Hematopoietic multipotent progenitor cell treated with erythropoietin and hydrocortisone succinate and interleukin-3 and kit ligand, for 4 days (in vitro differentiated cells): ENCODE results near the gene VIPR2.
"Not testable (repeated sequence)": the region's sequence is repeated elsewhere in the genome, so short reads cannot be mapped to it uniquely, and the experiment has no call there.

Experiments
- DNase-seq: peaks from one replicate; pipeline ENCODE4 v3.0.0-alpha.2; 2015

Gene VIPR2

DNA sequence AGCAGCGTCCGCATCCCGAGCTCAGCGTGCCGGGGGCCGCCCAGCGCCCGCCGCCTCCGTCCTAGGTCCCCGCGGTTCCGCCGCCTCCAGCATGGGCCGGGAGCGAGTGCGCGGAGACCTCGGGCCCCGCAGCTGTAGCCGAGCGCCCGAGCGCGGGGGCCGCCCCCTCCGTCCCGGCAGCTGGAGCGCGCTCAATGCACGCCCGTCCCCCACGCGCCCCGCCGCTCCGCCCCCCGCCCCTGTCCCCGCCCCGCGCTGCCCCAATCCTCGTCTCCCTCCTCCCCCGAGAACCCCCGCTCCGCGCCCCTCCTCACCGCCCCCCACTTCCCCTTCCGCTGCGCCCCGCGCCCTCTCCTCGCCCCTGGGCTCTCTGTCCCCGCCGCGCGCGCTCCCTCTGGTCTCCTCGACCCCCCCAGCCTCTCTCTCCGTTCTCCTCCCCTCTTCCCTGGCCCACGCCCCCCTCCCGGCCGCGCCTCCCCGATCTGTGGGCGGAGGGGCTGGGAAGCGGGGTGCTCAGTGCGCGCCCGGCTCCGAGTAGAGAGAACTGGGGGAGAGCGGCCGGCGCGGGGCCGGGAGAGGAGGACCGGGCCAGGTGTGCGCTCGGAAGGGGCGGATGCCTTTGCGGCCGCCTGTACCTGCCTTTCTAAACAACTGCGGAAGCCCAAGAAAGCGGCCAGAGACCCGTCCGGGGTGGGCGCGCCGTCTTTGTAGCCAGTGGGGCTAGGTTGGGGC lies at the start of gene VIPR2:
TSS of gene VIPR2 (minus strand) at position 110 of the 732 bp plus-strand sequence. CDS start at position 14, 96 bp downstream.
- peak; percentile 15 for DNase-seq

DNA sequence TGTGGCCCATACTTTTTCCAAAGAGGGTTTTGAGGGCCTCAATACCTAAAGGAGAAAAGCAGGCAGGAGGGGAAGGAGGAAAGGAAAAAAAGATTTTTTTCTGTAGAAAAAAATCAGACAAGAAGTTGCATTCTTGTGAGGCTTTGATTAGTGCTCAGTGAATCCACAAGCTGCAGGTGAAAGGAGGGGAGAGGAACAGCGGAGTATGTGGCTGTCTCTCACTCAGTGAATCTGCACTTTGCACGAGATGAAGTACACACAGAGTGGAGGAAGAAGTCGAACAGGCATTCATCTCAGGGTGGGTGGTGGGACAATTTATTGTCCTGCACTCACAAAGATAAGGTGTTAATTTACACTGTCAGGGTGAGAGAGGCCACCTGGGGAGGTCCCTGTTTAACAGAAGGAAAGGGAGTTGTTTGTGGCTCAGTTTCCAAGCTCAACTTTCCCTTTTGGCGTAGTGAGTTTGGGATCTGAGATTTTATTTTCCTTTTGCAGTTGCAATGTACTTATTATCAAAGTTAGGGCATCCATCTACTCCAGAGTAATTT lies 49.0 kb upstream of the VIPR2 start:
- DNase-seq, result no peak

DNA sequence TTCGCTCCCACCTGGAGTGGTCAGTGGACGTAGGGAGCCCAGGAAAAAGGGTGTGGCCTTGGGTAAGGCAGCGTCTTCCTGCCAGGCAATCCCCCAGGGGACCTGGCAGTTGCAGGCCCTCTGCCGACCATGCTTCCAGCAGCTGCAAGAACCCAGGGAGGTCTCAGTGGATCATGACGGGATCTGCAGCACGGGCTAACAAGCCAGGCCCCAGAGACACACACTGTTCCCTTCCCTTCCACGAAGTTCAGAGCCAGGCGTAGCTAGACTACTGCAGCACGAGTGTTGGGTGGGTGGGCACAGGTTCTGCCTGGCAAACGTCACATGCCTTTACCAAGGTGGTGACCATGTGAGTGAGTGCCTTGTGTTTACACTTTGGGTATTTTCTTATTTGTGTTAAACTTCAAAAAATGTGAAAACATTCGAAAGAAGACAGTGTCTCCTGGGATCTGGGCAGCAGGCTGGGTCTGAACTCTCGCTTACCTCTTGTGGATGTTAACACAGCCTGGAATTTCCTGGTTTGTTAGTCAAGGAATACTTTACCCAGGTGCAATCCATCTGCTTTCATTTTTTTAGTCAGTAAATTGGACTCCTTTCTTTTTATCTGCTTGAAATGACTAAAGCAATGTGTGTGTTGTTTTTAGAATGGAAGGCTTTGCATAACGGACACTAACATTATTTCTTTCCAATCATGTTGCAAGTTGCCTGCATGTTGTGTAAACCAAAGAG lies 48.2 kb upstream of the VIPR2 start:
- no peak for DNase-seq

GRCh38 chr7:159192013-159192412 lies 47.3 kb upstream of the VIPR2 start:
- DNase-seq, result peak; percentile 32

- DNase-seq, result no peak
Measured at GRCh38 chr7:159191236-159191635, 46.6 kb upstream of the VIPR2 start.

DNA sequence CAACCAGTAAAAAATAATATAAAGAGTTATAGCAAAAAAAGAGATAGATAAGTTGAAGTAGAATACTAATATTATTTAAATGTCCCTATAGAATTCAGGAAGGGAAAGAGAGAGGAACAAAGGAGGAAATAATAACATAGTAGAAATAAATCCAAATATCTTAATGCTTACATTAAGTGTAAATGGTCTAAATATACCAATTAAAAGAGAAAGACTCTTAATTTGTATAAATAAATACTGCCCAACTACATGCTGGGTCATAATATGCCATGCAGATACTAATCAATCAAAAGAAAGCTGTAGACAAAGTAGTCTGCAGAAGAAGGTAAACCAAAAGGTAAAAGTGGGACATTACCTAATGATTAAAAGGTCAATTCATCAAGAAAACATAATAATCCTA lies 43.3 kb upstream of the VIPR2 start:
- DNase-seq, result no peak

DNA sequence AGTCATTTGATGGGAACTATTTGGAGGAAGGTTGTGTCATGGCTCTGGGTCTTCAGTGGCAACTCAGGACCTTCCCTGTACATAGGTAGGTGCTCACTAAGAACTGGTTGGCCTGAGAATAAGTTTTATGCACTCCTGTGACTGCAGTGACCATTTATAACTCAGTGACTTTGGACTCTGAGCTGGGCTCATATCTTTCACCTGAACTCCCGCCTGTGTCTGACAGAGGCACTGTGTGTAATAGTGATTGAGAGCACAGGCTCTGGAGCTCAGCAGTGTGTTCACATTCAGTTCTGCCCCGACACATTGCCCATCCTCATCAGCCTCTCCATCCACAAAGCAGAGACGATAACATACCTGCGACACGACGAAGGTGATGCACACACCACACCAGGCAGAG lies 34.6 kb upstream of the VIPR2 start:
- DNase-seq, result no peak

GRCh38 chr7:159177284-159177953 lies 32.8 kb upstream of the VIPR2 start:
- DNase-seq, result no peak

GRCh38 chr7:159175792-159176191 lies 31.1 kb upstream of the VIPR2 start:
- no peak for DNase-seq

DNA sequence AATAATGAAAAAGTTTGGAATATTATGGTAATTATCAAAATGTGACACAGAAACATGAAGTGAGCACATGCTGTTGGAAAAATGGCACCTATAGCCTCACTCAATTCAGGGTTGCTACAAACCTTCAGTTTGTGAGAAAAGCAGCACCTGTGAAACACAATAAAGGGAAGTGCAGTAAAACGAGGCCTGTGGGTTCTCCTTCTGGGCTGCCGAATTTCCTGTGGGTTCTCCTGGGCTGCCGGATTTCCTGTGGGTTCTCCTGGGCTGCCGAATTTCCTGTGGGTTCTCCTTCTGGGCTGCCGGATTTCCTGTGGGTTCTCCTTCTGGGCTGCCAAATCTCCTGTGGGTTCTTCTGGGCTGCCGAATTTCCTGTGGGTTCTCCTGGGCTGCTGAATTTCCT lies 30.4 kb upstream of the VIPR2 start:
- not testable (repeated sequence) for DNase-seq

- DNase-seq, result no peak
Measured at GRCh38 chr7:159172400-159172799, 27.7 kb upstream of the VIPR2 start.

DNA sequence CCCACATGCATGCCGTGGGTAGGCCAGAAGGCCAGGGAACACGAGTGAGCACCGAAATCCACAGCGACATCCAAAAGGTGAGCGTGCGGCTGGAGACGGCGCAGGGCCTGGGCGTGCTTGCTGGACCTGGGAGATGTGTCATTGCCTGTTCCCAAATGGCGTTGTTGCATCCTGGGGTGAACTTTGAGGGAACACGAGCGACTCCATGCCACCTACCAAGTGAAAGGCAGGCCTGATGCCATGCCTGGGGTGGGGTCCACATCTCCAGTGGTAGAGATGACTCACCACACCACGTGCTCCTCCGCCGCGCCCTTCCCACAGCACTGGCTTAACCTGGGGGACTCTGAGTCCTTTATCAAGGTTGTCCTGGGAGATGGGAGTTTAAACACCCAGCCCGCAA lies 24.7 kb upstream of the VIPR2 start:
- DNase-seq, result no peak

DNA sequence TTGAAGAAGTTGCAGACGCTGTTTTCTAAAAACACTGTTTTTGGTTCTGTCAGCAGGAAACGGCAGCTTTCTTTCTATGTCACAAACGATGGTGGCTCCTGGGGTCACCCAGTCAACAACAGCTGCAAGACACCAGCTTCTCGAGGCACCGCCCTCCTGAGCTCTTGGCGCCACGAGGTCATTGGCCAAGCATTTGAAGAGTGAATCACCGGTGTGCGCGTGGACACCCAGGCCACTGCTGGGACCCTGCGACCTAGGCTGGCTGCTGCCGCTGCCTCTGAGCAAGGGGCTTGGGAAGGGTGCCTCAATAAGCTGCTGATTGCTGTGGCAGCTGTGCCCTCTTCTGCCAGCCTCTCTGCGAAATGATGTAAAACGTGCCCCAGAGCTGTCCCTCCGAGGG lies 22.5 kb upstream of the VIPR2 start:
- no peak for DNase-seq

DNA sequence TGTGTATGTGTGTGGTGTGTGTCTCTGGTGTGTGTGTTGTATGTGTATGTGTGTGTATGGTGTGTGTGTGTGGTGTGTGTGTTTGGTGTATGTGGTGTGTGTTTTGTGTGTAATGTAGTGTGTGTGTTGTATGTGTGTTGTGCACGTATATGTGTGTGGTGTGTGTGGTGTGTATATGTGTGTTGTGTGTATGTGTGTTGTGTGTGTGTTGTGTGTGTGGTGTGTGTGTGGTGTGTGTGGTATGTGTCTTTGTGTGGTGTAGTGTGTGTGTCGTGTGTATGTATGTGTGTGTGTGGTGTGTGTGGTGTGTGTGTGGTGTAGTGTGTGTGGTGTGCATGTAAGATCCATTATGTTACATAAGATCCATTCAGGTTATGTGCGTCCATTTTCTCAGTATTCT lies 21.9 kb upstream of the VIPR2 start:
- no peak for DNase-seq

- no peak for DNase-seq
Measured at GRCh38 chr7:159165352-159165751, 20.7 kb upstream of the VIPR2 start.

DNA sequence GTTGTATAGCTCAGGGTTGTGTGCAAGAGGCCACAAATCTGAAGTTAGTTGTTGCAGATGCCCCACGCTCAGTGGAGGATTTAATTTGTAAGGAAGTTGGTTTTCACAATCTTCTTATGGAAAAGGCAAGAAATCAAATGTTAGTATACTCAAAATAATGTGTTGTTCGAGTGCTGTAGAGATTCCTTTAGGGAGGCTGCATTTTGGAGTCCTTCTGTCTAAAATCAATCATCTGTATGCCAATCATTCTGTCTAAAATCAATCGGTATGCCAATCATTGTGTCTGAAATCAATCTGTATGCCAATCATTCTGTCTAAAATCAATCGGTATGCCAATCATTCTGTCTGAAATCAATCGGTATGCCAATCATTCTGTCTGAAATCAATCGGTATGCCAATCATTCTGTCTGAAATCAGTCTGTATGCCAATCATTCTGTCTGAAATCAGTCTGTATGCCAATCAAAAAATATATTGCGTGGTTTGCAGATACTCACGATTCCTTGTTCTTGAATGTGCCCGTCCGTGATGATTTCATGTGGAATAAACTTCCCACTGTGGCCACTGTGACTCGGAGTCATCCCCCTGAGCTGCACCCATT lies 19.1 kb upstream of the VIPR2 start:
- DNase-seq, result not testable (repeated sequence)

GRCh38 chr7:159162050-159162626 lies 17.5 kb upstream of the VIPR2 start:
- not testable (repeated sequence) for DNase-seq

- no peak for DNase-seq
Measured at GRCh38 chr7:159160450-159160849, 15.8 kb upstream of the VIPR2 start.

DNA sequence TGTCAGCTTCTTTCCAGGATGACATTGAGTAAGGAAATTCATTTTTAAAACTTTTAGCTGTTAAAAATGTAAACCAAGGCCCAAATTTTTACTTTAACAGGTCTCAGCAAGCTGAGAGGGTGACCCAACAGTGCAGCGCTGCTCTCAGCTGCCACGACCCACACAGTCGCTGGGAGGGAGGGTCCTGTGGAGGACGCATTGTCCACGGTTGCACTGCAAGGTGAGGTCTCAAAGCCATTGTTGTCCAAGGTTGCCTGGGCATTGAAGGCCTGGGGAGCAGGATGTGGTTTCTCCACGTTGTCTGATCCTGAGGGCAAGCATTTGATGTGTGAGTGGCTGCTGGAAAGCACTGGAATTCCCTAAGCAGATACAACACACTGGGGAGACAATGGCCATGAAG lies 15.1 kb upstream of the VIPR2 start:
- DNase-seq, result no peak

DNA sequence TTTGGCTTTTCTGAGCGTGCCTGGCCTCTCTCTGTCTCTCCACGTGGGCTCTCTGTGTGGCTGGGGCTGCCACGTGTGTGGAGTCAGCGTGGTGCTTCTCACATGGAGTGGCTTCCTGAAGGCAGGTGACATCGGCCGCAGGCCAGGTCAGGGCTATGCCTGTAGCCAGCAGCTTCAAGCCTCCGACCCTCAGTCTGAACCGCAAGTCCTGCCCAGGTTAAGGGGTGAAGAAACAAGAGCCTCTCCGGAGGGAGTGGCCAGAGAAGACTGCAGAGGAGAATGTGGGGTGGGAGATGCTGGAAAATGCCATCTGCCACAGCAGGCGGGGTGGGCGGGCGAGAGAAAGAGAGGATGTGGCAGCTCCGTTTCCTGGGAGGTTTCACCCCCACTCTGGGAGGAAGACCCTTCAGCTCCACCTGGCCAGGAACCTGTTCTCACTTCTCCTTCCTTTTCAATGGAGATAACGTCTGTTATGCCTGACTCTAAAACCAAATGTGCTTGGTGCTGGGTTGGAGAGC lies 14.3 kb upstream of the VIPR2 start:
- no peak for DNase-seq

- DNase-seq, result no peak
Measured at GRCh38 chr7:159158125-159158887, 13.6 kb upstream of the VIPR2 start.

DNA sequence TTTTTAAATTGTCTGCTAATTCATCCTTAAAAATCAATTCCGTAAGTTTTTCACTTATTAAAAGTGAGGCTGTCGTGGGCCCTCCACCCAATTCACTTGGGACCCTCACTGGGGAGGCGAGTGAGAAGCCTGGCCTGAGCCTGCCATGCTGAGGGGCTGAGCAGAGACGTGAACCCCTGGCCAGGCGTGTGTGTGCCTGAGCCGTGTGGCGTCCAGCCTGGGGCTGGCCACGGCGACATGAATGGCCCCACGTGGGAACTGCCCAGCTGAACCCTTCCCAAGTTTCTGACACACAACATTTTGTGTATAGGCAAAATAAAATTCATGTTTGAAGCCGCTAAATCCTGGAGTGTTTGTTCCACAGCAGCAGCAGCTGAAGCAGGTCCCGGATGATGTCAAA lies 13.0 kb upstream of the VIPR2 start:
- DNase-seq, result no peak
